Measurements from ENCODE around the gene DUOXA1.

Gene DUOXA1

DNA sequence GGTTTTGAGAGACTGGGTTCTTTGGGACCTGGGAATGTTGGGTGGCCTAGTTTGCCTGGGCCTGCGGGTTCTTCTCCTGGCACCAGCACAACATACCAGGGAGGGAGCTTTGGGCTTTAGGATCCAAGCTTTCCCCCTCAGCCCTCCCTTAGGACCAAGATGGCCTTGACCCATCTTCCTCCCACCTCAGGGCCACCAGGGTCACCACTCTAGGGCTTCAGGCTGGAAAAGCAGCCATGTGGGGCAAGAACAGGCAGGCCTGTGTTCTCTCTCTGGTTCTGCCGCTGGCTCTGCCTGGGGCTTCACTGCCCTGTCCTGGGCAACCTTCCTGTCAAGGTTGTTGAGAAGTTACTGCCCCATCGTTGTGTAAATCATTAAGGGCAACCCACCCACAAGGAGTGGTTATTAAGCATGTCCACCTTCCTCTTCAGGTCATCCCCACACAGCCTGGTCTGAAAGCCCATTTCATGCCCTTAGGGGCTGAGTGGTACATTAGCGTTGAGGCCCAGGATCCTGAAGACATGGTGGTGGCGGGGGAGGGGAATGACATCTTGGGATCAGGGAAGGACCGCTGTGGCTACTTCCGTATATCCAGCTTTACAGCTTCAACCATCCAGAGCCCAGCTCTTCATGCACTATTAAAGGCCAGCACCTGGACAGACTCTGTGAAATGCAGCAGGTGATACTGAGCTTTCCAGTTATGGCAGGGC, 767 bp upstream of the DUOXA1 start:
- DNase-seq, result no peak

- no peak for DNase-seq
Measured at GRCh38 chr15:45128971-45129639, 574 bp downstream of the DUOXA1 start.

DNA sequence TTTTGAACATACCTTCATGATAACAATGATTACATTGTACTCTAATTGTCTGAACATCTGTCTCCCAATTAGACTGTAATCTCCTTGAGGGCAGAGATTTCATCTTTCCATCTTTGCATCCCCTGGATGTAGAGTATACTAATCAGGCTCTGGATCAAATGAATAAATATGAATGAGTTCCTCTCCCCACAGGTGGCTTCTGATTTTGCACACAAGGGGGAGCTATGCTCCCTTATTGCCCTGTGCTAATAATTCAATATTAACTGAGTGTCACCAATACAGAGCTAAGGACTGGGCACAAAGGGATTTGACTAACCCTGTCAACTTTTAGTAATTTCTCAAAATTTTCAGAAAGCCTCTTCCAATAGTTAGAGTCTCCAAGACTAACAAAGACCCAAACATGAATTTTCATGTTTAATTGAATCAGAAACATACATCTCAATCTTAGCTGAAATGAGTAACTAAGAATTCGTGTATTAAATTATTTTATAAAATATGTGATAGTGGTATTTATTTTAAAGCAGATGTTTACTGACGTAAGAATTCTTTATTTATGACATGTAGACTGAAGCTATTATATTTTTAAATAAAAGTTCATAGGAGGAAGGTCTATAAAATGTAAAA, 3.0 kb downstream of the DUOXA1 start:
- no peak for DNase-seq

- DNase-seq, result no peak
Measured at GRCh38 chr15:45123397-45123796, 6.3 kb downstream of the DUOXA1 start.

DNA sequence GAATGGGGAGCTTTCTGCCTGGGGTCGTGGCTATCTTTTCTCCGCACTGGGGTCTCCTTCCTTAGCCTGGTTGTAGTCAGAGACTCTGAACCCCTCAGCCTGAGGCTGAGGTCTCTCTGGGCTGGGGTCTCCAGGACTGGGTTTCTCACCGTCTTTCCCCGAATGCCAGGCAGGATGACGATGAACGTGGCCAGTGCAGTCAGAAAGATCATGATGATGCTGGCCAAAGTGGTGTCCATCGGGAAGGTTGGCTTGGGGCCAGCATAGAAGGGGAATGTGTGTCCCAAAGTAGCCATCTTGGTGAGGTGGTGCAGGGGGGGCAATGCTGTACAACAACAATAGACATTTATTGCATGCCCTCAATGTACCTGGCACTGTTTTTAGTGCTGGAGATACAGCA, 7.0 kb downstream of the DUOXA1 start:
- no peak for DNase-seq

- DNase-seq, result no peak
Measured at GRCh38 chr15:45121706-45122417, 7.8 kb downstream of the DUOXA1 start.

DNA sequence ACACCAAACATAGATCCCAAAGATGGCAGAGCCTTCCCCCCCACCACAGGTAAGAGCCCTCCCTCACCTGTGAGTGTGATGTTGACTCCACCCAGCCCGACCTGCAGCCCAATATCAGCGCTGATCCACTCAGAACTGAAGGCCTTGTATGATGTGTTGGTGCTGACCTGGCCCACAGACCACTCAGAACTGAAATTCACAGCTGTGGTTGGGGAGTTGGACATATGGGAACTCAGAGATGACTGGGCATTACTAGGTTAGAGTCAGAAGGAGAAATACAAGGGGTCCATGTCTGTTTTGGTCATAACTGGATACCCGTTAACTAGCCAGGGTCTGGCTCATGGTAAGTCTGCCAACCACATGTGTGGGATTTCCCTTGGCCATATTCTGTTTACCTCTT, 8.7 kb downstream of the DUOXA1 start:
- no peak for DNase-seq

GRCh38 chr15:45120081-45120972, 9.4 kb downstream of the DUOXA1 start:
- DNase-seq, result no peak

DNA sequence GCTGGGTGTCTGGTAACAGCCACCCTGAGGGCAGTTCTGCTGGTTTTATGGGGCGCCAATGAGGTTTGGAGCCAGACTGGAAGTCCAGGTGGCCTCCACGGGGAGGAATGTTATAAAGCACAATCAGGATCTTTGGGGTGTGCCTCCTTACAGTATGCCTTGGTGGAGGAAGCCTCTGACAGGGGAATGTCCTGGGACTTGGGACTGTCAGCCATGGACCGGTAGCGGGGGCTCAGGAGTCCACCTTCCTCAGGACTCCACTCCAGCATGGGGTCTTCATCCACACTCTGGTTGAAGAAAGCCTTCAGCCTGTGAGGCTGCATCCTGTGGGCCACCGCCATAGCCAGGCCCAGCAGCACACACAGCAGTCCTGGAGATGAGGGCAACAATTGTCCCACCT, 10.7 kb downstream of the DUOXA1 start:
- no peak for DNase-seq

- peak; percentile 51 for DNase-seq
Measured at GRCh38 chr15:45118131-45118588, 11.5 kb downstream of the DUOXA1 start.

- no peak for DNase-seq
Measured at GRCh38 chr15:45117308-45118130, 12.2 kb downstream of the DUOXA1 start.

- no peak for DNase-seq
Measured at GRCh38 chr15:45116482-45117307, 13.0 kb downstream of the DUOXA1 start.

- no peak for DNase-seq
Measured at GRCh38 chr15:45116006-45116481, 13.6 kb downstream of the DUOXA1 start.

GRCh38 chr15:45115312-45115820, 14.3 kb downstream of the DUOXA1 start:
- DNase-seq, result no peak

DNA sequence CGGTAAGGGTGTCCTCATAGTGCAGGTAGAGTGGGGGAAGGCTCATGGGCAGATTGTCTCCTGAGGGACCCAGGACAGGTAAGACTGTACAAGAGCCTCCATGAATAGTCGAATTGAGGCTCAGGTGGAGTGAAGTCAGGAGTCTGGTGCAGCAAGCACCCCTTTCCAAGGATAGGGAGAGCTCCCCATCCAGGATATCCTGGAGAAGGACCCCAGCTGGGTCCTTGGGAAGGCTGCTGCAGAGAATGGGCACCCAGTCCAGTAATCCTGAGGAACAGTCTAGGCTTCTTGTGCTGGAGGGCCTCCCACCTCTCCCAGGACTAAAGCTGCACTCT, 15.0 kb downstream of the DUOXA1 start:
- no peak for DNase-seq

DNA sequence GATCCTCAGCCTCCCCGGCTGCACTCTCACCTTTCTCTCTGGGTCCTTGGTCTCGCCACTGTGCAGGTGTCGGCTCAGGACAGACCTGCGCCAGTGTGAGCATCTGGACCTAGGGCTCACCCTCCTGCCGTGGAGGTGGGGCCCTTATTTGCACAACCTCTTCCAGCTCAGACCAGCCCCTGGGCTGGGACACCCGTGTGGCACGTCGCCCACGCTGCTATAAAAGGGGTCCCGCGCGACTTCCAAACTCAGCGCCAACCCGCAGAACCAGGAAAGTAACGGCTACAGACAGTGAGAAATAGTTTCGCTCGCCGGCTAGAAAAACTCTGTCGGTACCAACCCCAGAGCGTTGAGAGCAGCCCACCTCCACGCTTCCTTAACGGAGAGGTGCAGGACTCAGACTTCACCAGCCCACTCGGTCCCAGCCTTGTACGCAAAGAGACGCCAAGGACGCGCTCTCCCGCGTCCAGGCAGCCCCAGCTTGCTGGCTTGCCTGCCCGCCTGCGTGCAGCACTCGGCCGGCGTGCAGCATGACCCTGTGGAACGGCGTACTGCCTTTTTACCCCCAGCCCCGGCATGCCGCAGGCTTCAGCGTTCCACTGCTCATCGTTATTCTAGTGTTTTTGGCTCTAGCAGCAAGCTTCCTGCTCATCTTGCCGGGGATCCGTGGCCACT, 15.5 kb downstream of the DUOXA1 start, which contains the start of the genes DUOX2 and DUOXA2:
Gene DUOX2, minus strand, starts transcription at position 97 of the 675 bp plus-strand sequence. CDS start 761 bp downstream, outside the sequence.
Gene DUOXA2, plus strand, starts transcription at position 251 of the 675 bp plus-strand sequence. Its CDS starts 280 bp downstream, at position 531.
- no peak for DNase-seq

GRCh38 chr15:45113380-45113990, 16.2 kb downstream of the DUOXA1 start:
- DNase-seq, result no peak

DNA sequence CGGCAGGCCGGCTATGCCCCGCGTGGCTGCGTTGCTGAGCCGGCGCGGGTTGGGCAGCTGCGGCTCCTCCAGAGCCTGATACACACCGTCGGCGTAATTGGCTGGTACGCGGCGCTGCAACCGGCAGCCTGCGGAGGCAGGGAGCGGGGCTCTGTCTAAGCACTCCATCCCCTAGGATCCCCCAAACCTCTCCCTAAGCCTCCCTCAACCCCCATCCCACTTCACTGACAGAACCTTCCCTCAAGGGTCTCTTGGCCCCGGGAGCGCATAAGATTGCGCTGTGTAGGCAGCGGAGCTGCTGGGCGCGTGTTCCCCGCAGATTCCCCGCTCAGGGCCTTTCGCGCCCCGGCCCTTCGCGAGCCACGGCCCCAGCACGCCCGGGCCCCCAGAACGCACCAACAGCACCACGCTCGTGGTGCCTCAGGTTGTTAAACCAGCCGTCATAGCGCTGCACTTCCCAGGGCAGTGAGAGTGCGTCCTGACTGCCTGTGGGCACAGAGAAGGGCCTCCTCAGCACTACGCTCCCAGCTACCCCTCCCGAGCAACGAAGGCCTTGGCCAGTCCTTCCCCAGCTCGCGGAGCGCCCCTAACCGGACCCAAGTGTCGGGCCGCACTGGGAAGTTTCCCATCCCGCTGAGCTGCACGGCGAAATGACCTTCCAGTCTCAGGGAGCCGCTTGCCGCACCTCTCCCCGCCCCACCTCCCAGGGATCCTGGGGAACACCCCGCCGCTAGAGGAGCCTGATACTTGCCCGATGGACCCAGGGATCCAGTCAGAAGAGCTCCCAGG, 16.9 kb downstream of the DUOXA1 start:
- no peak for DNase-seq

All from DMS79 (cell line).